ENCODE results near the gene TCP11L1. TPM values are rescaled to one million over a fixed set of nuclear protein-coding genes. Genes with fewer than 3 reads are reported as not detected.
A peak's percentile ranks its signal among the peaks of the same experiment; 100 is the strongest.
"Not testable (repeated sequence)": the region's sequence is repeated elsewhere in the genome, so short reads cannot be mapped to it uniquely, and the experiment has no call there.

The TCP11L1 gene
- total RNA-seq, 1 donor from 2014 or later, result 25.0 TPM

GRCh38 chr11:33043221-33043830 lies 4.0 kb downstream of the TCP11L1 start:
- no peak for DNase-seq (ENCODE audit: low read depth, low spot score)
- peak overlapping the region; percentile 18 for H3K4me3 Mint-ChIP-seq
- peaks cover 20% of the 10 kb centered on the region for H3K4me1 Mint-ChIP-seq
- peaks cover 36% of the 10 kb centered on the region for H3K36me3 Mint-ChIP-seq (ENCODE audit: low read depth)
- H3K27me3 Mint-ChIP-seq (ENCODE audit: low read depth), result no peaks in the 10 kb centered on the region
- H3K27ac Mint-ChIP-seq (ENCODE audit: unreplicated experiment), result no peak overlapping the region
- H3K9me3 Mint-ChIP-seq, result peaks cover 4% of the 10 kb centered on the region
- no peak for TF ChIP-seq CTCF (conservative IDR thresholded peaks at IDR 0.05)

GRCh38 chr11:33044285-33044756 lies 4.9 kb downstream of the TCP11L1 start:
- peaks cover 13% of the 10 kb centered on the region for H3K4me1 Mint-ChIP-seq
- no peak overlapping the region for H3K27ac Mint-ChIP-seq (ENCODE audit: unreplicated experiment)
- H3K9me3 Mint-ChIP-seq, result peaks cover 4% of the 10 kb centered on the region
- no peak for TF ChIP-seq CTCF (conservative IDR thresholded peaks at IDR 0.05)
- peaks cover 36% of the 10 kb centered on the region for H3K36me3 Mint-ChIP-seq (ENCODE audit: low read depth)
- no peak for DNase-seq (ENCODE audit: low read depth, low spot score)
- no peak overlapping the region for H3K4me3 Mint-ChIP-seq
- no peaks in the 10 kb centered on the region for H3K27me3 Mint-ChIP-seq (ENCODE audit: low read depth)

GRCh38 chr11:33045551-33046255 lies 6.3 kb downstream of the TCP11L1 start:
- no peak for DNase-seq (ENCODE audit: low read depth, low spot score)
- peaks cover 4% of the 10 kb centered on the region for H3K9me3 Mint-ChIP-seq
- H3K36me3 Mint-ChIP-seq (ENCODE audit: low read depth), result peaks cover 36% of the 10 kb centered on the region
- no peak overlapping the region for H3K27ac Mint-ChIP-seq (ENCODE audit: unreplicated experiment)
- no peaks in the 10 kb centered on the region for H3K27me3 Mint-ChIP-seq (ENCODE audit: low read depth)
- no peak overlapping the region for H3K4me3 Mint-ChIP-seq
- H3K4me1 Mint-ChIP-seq, result peaks cover 6% of the 10 kb centered on the region
- TF ChIP-seq CTCF (conservative IDR thresholded peaks at IDR 0.05), result no peak

- DNase-seq (ENCODE audit: low read depth, low spot score); H3K4me1 Mint-ChIP-seq; H3K4me3 Mint-ChIP-seq; H3K27ac Mint-ChIP-seq (ENCODE audit: unreplicated experiment); H3K27me3 Mint-ChIP-seq (ENCODE audit: low read depth); H3K9me3 Mint-ChIP-seq: not testable (repeated sequence)
- H3K36me3 Mint-ChIP-seq (ENCODE audit: low read depth), result peaks cover 34% of the 10 kb centered on the region
Measured at GRCh38 chr11:33048701-33049100, 9.3 kb downstream of the TCP11L1 start.

GRCh38 chr11:33049565-33050408 lies 10.4 kb downstream of the TCP11L1 start:
- not testable (repeated sequence) for H3K27ac Mint-ChIP-seq (ENCODE audit: unreplicated experiment); H3K27me3 Mint-ChIP-seq (ENCODE audit: low read depth); H3K4me3 Mint-ChIP-seq; H3K4me1 Mint-ChIP-seq; H3K9me3 Mint-ChIP-seq; DNase-seq (ENCODE audit: low read depth, low spot score)
- peaks cover 24% of the 10 kb centered on the region for H3K36me3 Mint-ChIP-seq (ENCODE audit: low read depth)

- Mint-ChIP-seq H3K9me3 (no peaks in the 10 kb centered on the region), H3K36me3 (ENCODE audit: low read depth) (peaks cover 8% of the 10 kb centered on the region), H3K27me3 (ENCODE audit: low read depth) (no peaks in the 10 kb centered on the region), H3K4me1 (peaks cover 8% of the 10 kb centered on the region), H3K4me3 (no peak overlapping the region), H3K27ac (ENCODE audit: unreplicated experiment) (no peak overlapping the region)
- no peak for TF ChIP-seq CTCF (conservative IDR thresholded peaks at IDR 0.05)
- no peak for DNase-seq (ENCODE audit: low read depth, low spot score)
Measured at GRCh38 chr11:33052231-33052630, 12.9 kb downstream of the TCP11L1 start.
